Activated CD8-positive, alpha-beta memory T cell treated with anti-CD3 and anti-CD28 coated beads, Interleukin-2, amount 50 U/mL, for 48 hours (primary cell): Measurements from ENCODE around the gene CTAGE4.
"Not testable (repeated sequence)": the region's sequence is repeated elsewhere in the genome, so short reads cannot be mapped to it uniquely, and the experiment has no call there.

ENCODE experiments used
- DNase-seq: peaks from one replicate; pipeline ENCODE4 v3.0.0-alpha.2; 2020

CTAGE4 gene, protein sequence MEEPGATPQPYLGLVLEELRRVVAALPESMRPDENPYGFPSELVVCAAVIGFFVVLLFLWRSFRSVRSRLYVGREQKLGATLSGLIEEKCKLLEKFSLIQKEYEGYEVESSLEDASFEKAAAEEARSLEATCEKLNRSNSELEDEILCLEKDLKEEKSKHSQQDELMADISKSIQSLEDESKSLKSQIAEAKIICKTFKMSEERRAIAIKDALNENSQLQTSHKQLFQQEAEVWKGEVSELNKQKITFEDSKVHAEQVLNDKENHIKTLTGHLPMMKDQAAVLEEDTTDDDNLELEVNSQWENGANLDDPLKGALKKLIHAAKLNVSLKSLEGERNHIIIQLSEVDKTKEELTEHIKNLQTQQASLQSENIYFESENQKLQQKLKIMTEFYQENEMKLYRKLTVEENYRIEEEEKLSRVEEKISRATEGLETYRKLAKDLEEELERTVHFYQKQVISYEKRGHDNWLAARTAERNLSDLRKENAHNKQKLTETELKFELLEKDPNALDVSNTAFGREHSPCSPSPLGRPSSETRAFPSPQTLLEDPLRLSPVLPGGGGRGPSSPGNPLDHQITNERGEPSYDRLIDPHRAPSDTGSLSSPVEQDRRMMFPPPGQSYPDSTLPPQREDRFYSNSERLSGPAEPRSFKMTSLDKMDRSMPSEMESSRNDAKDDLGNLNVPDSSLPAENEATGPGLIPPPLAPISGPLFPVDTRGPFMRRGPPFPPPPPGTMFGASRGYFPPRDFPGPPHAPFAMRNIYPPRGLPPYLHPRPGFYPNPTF

DNA sequence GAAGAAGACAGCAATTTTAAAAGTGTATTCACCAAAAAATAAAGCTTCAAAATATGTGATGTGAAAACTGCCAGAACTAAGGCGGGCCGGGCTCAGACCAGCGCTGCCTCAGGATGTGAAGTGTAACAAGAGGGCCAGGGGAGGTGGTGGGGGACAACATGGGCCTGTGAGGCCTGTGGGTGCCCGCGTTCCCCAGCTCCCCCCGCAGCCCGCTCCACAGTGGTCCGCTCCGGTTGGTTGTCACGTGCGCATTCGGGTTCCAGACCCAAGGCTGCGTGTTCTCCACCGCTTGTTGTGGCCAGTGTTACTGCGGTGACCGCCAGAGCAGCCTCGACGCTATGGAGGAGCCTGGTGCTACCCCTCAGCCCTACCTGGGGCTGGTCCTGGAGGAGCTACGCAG is at the start of gene CTAGE4:
Gene CTAGE4 (plus strand): TSS at position 301 of the 400 bp plus-strand sequence. CDS start 38 bp downstream, at position 339.
- DNase-seq: not testable (repeated sequence)

DNA sequence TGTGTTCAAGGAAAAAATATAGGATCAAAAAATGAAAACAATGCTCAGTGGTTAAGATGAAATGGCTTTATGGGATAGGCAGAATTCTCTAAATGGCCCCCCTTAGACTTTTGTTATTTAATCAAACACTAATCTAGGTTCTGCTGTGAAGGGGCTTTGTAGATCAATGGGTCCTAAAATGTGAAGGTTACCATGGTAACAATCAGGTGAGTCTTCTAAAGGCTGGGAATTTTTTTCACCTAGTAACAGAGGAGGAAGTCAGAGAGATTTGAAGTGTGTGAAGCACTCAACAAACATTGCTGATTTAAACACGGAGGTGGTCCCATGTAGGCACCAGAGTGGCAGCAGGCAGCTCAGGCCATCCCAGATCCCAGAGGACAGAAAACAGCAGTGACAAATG is 49.1 kb upstream of the CTAGE4 start:
- DNase-seq: no peak

DNA sequence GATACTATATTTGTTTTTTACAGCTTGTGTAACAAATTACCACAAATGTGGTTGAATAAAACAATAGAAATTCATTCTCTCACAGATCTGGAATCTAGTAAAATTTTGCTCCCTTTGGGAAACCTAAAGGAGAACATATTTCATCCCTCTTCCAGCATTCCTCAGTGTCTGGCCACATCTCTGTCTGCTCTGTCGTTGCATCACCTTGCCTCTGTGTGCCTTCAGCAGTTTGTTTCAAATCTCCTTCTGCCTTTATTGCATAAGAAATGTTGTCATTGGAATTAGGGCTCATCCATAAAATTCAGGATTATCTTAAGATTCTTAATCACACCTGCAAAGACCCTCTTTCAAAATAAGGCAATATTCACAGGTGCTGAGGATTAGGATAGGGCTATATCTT is 45.8 kb upstream of the CTAGE4 start:
- no peak for DNase-seq

DNA sequence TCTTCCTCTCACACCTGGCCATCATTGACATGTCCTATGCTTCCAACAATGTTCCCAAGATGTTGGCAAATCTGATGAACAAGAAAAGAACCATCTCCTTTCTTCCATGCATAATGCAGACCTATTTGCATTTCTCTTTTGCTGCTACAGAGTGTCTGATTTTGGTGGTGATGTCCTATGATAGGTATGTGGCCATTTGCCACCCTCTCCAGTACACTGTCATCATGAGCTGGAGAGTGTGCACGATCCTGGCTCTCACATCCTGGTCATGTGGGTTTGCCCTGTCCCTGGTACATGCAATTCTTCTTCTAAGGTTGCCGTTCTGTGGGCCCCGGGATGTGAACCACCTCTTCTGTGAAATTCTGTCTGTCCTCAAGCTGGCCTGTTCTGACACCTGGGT is 41.1 kb upstream of the CTAGE4 start:
- no peak for DNase-seq

DNA sequence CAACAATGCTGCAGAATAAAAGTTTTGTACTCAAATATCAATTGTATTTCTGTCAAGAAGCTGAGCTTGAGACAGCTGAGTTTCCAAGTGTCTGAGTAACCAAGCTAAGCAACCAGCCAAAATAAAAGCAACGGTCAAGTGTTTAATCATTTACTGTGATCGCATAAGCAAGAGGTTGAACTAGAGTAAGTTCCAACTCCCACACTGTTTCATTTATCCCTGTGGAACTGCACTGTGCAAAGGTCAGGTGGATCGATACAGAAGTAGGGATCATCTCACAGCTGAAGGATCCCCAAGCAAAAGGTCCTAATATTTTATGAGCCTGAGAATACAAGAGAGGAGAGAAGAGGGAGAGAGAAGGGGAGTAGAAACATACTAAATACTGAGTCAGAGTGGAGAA is 38.8 kb upstream of the CTAGE4 start:
- DNase-seq: no peak

DNA sequence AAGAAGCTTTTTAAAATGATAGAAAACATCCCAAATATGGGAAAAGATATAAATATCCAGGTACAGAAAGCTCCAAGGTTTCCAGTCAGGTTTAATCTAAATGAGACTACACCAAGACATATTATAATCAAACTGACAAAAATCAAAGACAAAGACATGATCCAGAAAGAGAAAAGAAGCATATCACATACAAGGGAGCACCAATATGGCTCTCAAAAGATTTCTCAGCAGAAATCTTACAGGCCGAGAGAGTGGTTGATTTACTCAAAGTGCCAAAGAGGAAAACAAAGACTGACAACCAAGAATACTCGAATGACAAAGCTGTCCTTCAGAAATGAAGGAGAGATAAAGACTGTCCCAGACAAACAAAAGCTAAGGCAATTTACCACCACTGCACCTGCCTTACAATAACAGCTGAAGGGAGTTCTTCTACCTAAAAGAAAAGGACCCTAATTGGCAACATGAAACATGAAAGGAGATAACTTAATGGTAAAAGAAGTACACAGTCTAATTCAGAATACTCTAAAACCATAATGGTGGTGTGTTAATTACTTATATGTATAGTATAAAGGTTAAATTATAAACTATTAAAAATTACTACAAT is 34.9 kb upstream of the CTAGE4 start:
- DNase-seq: no peak

DNA sequence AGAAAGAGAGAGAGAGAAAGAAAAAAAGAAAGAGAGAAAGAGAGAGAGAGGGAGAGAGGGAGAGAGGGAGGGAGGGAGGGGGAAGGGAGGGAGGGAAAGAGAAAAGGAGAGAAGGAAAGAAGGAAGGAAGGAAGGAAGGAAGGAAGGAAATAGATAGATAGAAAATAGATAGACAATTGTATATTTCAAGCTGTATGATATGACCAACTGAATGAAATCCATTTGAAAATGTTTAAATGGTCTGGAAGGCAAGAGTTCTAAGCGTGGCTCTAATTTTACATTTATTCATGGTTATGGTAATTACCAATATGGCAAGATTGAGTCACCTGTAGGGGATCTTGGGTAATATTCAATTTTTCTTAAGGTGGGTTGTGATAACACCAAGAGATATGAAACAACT is 24.4 kb upstream of the CTAGE4 start:
- no peak for DNase-seq

DNA sequence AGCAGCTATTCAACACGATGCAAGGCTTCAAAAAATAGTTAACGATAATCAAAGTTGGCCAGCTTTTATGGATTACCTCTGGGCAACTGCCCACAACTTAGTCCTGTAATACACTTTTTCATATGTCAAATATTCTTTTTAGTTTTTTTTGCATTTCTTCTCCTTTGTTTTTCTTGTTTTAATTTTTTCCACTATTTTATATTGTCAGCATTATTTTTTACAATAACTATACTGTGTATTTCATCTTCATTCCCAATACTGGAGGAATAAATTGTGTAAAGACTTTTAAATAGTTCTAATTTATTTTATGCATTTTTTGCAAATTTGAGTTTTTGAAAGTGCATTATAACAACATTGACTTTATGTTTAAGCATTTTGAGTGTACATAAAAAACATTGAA is 18.5 kb upstream of the CTAGE4 start:
- DNase-seq: no peak

DNA sequence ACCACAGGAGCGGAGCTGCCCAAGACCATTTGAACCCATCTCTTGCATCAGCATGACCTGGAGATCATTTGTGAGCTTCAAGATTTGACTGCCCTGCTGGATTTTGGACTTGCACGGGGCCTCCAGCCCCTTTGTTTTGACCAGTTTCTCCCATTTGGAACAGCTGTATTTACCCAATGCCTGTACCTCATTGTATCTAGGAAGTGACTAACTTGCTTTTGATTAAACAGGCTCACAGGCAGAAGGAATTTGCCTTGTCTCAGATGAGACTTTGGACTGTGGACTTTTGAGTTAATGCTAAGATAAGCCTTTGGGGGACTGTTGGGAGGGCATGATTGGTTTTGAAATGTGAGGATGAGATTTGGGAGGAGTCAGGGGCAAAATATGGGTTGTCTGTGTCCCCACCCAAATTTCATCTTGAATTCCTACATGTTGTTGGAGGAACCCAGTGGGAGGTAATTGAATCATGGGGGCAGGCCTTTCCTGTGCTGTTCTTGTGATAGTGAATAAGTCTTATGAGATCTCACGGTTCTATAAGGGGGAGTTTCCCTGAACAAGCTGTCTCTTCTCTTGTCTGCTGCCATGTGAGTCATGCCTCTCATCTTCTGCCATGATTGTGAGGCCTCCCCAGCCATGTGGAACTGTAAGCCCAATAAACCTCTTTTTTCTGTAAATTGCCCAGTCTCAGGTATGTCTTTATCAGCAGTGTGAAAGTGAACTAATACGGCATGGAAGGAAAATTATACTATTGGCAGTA is 11.5 kb upstream of the CTAGE4 start:
- not testable (repeated sequence) for DNase-seq

DNA sequence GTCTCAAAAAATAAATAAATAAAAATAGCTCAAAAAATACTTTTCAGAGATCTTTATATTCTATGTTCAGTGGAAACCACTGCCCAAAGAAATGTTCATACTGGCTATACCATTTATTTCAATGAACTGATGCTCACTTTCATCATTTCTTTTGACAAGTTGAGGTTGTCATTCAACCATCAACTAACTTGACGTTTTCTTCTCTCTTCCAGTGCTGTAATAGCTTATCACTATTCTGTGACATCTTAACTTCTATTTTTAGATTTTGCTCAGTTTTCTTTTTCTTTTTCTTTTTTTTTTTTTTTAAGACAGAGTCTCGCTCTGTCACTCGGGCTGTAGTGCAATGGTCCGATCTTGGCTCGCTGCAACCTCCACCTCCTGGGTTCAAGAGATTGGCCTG is 8.7 kb upstream of the CTAGE4 start:
- no peak for DNase-seq

DNA sequence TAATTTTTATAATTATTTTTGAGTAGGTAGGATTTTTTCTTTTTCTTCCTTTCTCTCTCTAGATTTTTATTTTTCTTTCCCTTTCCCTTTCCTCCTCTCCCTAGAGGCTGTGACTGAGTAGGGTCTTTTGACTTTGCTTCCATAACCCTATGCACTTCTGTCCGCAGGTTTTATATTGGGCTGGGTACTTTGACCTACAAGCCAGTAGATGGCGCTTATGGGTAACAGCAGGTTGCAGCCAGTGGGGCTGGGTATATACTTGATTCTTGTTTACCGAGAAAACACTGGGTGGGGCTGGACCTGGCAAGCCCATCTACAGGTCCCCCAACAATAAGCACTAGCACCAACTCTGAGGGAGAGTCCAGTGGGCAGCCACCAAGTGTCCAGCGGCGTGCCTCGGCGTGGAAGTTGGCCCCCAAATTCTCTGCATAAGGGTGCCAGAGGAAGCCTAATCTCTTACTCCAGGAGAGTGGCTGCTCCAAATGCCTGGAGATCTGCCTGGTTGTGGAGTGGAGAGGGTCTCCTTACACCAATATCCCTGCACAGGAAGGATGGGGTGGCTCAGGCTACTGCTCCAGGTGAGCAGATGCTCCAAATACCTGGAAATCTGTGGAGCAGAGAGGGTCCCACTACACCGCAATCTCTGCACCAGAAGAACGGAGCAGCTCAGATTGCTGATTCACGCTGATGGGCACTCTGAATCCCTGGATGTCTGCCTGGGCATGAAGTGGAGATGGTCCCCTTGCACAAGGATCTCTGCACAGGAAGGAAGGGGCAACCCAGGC is 4.7 kb upstream of the CTAGE4 start:
- DNase-seq: not testable (repeated sequence)

DNA sequence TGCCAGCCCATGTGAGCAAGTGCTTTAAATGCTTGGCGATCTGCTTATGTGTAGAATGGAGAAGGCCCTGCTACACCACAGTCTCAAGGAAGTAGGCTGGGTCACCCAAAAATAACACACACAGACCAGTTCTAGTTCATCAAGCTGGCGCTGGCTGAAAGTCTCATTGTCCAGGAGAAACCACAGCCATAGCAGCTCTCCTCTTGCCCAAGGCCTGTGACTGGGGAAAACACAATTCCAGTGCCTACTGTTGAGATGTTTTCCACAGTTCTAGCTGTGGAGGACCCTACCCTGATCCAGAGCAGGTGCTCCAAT is 4.1 kb upstream of the CTAGE4 start:
- DNase-seq: not testable (repeated sequence)

DNA sequence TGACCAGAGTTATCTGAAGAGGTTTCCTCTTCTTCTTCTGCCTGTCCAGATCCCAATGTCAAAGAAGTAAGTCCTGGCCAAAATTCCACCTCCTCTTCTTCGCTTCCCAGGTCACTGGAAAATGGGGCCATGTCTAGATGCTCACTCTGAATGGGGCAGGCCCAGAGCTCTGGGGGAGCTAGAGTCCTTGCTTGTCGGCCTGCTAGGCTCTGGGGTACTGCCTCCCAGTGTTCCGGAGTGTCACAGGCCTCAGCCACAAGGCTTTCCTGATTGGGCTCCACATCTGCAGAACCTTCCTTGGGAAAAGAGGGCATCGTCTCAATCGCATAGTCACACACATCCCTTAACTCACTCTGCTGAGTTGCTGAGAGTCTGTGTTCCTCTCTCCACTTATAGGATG is 4.6 kb downstream of the CTAGE4 start:
- DNase-seq: not testable (repeated sequence)

DNA sequence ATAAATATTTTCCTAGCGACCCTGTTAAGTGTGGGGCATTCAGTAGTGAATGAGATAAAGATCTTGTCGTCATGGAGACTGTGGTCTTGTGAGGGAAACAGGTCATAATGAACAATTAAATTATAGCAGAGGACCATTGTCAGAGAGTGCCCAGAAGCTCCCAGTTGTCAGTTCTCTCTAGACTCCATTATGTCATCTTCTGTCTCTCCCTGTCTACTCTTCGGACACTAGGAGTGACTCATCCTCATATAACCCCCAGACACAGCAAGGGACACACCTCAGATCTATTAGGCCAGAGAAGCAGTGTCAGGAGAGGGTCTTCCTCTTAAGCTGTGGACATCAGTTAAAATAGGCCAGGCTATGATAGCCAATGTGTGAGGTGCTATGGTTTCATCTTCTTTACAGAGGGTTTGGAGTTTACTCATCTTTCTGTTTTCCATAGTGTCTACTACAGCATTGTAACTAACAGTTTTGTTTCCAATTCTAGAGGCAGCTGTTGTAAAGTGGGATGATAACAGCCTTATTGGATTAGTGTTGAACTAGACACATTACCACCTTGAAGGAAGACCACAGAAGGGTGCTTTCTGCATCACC is 5.4 kb downstream of the CTAGE4 start:
- DNase-seq: not testable (repeated sequence)

DNA sequence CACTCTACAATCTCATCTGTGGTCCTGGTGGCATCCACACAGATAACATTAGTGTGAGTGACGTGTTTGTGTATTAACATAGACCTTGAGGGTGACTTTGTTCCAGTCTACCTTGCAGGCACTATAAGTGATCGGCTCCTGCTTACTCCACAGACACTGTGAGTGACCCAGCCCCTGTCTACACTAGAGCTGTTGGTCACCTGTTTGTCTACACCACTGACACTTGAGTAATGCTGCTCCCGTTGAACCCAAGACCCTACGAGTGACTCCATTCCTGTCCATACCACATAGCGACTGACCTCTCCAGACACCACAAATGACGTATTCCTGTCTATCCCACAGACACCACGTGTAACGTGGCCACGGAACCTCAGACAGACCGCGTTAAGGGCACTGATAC is 10.5 kb downstream of the CTAGE4 start:
- DNase-seq: not testable (repeated sequence)

DNA sequence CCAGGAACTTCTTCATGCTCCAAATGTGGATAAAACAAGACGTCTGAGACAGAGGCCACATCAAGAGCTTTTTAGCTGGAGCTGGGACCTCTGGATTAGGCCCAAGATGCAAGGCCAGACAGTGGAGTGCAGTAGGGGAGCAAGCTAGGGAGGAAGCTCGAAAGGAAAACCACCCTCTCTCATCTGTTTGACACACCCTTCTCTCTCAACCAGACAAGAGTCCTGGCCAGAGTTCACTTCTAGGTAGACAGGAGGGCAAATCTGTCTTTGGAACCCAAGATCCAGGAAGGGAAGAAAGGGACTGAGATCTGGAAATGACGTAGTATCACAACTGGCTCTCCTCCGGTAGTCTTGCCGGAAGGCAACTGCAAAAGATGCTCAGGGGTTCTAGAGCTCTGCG is 11.2 kb downstream of the CTAGE4 start:
- DNase-seq: not testable (repeated sequence)

DNA sequence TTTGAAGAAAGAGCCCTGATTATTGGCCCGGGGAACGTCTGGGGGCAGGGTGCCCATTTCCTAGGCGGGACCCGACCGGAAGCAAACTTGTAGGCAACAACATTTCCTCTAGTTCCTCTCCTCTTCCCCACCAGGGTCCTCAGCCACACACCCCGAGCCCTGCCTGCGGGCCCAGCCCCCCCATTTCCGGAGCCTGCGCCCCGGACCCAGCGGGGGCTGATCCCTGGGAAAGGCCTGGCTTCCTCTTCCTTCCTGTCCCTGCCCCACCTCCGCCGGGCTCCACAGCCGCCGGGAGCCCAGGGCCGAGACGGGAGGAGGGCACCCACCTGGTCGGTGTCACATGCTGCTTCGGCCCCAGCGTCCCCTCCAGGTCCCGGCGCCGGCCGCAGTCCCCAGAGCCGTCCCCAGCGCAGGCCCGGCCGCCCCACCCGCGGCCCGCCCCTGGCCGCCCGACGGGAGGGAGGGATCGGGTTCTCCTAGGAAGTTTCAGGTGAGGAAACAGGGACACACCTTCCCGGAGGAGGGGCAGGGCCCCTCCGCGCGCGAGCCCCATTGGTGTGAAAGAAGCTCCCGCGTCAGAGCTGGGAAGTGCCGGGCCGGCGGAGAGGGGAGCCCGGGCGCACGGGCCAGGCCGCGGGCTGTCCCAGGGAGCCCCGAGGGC is 12.1 kb downstream of the CTAGE4 start, which contains the start of gene ARHGEF35:
Gene ARHGEF35 (minus strand): TSS at position 622 of the 661 bp plus-strand sequence. CDS start 7,450 bp downstream, outside the sequence.
- not testable (repeated sequence) for DNase-seq

DNA sequence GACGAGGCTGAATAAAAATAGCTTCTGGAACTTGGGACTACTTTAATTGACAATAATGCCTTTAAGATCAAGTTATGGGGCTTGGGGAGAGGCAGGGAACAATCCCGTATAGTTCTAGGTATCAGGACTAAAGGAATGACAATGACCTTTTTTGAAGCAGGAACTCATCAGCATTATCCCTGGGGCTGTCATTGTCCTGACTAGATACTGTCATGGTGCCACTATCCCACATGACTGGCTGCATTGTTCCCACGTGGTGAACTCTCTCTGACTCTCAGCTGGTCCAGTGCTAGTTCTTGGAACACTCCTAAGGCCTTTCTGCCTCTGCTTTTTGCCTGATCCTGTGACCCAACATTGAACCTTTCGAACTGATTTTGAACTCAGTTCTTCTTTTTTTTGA is 15.7 kb downstream of the CTAGE4 start:
- not testable (repeated sequence) for DNase-seq

DNA sequence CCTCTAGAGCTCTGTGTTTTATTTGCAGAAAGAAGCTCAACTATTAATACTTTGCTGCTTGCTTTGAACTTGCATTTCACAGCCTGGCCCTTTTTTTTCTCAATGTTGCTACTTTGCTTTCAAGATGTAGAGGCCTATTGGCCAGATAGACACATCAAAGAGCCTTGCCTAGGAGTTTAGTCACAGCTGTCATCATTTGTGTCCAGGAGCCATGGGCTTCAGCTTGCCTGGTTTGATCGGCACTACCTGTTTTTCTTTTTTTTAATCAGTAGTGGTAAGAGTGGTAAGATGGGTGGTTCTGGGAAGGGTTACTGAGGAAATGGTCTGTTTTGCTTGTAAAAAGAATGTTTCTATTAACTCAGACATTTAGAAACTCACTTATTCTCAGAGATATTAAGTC is 18.7 kb downstream of the CTAGE4 start:
- DNase-seq: not testable (repeated sequence)

DNA sequence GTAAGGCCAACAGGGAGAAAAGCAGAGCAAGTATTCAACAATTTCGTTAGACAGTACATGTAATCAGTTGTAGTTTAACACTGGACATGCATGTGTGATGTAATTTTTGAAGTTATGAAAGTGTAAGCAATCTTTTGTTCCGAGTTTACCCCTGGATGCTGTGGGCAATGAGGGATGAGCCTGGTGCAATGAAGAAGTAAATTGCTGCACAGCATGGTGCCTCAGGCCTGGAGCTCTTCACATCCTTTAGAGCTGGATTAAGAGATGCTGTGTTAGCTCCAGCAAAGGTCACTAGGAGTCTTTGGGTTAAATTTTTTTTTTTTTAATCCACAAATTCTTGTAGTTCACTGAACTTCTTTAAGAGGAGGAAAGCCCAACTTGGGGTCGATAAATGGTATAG is 19.8 kb downstream of the CTAGE4 start:
- DNase-seq: not testable (repeated sequence)

DNA sequence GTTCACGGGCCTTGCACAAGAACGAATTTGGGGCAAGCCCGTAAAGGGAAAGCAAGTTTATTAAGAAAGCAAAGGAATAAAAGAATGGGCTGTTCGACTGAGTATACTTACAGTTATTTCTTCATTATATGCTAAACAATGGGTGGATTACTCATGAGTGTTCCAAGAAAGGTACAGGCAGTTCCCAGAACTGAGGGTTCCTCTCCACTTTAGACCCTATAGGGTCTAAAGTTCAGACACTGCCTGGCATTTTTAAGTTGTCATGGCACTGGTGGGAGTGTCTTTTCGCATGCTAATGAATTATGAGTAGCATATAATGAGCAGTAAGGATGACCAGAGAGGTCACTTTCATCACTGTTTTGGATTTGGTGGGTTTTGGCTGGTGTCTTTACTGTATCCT is 22.0 kb downstream of the CTAGE4 start:
- not testable (repeated sequence) for DNase-seq
